ENCODE measurements around the gene AMPD3.

Gene AMPD3

DNA sequence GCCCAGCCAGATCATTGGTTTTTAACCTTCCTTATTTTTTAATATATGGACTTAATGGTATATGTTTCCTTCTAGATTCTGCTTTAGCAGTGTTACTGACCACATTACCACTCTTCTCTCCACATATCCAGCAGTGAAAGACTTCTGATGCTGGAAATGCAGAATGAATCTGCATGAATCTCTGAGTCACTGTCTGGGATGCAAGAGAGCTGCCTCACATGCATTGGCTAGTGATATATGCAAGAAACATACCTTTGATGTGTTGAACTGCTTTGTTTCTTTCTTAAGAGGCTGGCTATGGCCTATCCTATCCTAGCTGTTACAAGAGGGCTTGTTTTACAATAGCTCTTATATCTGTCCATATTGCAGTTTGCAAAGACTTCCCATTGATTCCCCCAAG is 16.6 kb upstream of the AMPD3 start:
- no peak for DNase-seq (ENCODE audit: low spot score)

GRCh38 chr11:10439351-10439750 is 15.7 kb upstream of the AMPD3 start:
- DNase-seq (ENCODE audit: low spot score), result no peak

DNA sequence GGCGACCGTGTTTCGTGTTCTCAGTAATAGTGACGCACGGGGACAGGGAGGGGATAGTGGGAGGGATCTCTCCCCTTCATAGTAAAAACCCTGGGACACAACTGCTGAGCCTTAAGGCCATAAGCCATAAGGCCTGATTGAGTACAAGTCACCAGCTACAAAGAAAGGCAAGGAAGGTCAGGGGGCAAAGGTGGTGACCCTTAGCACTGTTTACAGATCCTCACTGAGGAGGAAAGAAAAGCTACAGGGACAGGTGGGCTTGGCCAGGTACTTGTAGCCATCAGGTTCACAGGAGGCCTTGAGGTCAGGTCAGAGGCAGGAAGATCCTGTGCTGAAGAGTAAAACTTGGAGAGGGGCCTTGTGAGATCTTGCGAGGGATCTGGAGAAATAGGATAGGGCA is 15.1 kb upstream of the AMPD3 start:
- no peak for DNase-seq (ENCODE audit: low spot score)

DNA sequence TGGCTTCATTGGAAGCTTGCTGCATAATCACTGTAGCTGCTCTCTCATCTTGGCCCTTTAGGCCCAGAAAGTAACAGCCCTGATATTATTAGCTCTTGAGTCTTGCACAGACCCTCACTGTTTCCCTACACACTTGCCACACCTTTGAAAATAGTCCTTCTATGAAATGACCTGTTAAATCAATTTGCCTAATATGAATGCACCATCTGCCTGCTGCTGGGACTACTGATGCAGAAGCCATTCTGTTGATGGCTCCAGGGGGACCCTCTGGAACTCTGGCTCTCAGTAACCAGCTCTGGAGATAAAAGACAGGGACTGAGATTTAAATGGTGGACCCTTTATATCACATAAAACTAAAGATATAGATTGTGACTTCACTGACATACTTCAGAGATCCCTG is 14.7 kb upstream of the AMPD3 start:
- DNase-seq (ENCODE audit: low spot score), result no peak

- DNase-seq (ENCODE audit: low spot score), result no peak
Observed at GRCh38 chr11:10441091-10441490, 14.0 kb upstream of the AMPD3 start.

- DNase-seq (ENCODE audit: low spot score), result no peak
Observed at GRCh38 chr11:10441652-10442503, 13.2 kb upstream of the AMPD3 start.

- DNase-seq (ENCODE audit: low spot score), result no peak
Observed at GRCh38 chr11:10443152-10443551, 11.9 kb upstream of the AMPD3 start.

- no peak for DNase-seq (ENCODE audit: low spot score)
Observed at GRCh38 chr11:10443721-10444235, 11.3 kb upstream of the AMPD3 start.

DNA sequence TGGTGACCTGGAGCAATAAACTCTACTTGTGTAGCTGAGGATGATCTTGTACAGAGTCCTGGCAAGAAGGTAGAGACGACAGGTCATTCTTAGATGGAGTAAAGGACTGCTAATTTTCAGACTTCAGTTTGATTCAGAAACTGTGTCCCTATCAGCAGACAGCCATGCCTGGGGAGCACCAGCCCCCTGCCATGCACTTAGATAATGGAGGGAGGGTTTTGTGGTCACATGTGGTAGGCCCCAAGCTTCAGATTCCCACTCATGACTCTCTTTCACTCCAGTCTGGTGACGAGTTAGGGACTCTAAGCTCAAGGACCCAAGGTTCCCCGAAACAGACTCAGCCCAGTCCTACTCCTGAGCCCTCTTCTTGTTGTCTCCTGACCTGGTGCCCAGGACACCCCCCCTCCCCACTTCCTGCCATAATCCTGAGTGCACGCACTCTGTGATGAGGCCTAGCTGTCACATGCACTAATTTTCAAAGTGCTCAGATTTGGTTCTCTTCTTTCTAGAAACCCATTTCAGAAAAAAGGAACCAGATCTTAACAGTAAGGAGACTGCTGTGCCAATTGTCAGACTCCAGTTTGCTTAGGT is 10.2 kb upstream of the AMPD3 start:
- no peak for DNase-seq (ENCODE audit: low spot score)

GRCh38 chr11:10447445-10447844 is 7.6 kb upstream of the AMPD3 start:
- DNase-seq (ENCODE audit: low spot score), result no peak

- peak; percentile 68 for DNase-seq (ENCODE audit: low spot score)
Observed at GRCh38 chr11:10450462-10451425, 4.3 kb upstream of the AMPD3 start.

- DNase-seq (ENCODE audit: low spot score), result no peak
Observed at GRCh38 chr11:10451426-10452116, 3.5 kb upstream of the AMPD3 start.

DNA sequence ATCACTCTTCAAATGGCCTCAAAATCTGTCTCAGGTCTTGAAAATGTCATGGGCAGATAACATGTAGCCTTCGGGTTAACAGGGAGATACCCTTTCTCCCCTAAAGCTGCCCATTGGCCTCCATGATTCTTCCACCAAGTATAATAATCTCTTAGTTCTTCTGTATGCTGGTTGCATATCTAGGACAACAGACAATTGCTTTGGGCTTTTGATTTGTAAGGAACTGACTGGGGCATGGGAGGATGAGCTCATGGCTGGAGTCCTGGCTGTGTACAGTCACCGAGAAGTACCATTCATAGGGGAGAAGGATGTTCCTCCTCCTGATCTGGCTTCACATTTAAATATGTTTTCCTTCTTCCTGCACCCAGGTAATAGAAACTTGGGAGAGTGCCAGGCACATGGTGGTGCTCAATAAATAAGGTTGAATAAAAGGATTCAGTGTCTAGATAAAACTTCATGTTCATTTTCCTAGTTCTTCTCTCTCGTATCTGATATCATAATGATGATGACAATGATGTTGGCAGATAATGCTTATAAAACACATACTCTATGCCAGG is 2.8 kb upstream of the AMPD3 start:
- DNase-seq (ENCODE audit: low spot score), result no peak

- no peak for DNase-seq (ENCODE audit: low spot score)
Observed at GRCh38 chr11:10453261-10453660, 1.8 kb upstream of the AMPD3 start.

- peak; percentile 74 for DNase-seq (ENCODE audit: low spot score)
Observed at GRCh38 chr11:10455637-10456487, 798 bp downstream of the AMPD3 start.

GRCh38 chr11:10456519-10456918 is 1.5 kb downstream of the AMPD3 start:
- DNase-seq (ENCODE audit: low spot score), result no peak

DNA sequence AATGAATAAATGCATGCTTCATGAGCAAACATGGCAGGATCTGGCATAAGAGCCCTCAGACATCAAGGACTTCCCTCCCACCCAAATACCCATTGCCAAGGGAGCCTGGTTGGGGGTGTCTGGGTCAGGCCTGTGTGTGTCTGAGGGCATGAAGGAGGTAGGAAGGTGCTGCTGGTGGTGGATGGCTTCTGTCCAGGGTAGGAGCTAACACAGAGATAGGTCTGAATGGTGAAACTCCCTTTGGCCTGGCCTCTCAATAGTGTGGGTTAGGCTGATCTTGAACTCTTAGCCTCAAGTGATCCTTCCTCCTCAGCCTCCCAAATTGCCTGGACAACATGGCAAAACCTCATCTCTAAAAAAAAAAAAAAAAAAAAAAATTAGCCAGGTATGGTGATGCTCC is 2.8 kb downstream of the AMPD3 start:
- no peak for DNase-seq (ENCODE audit: low spot score)

DNA sequence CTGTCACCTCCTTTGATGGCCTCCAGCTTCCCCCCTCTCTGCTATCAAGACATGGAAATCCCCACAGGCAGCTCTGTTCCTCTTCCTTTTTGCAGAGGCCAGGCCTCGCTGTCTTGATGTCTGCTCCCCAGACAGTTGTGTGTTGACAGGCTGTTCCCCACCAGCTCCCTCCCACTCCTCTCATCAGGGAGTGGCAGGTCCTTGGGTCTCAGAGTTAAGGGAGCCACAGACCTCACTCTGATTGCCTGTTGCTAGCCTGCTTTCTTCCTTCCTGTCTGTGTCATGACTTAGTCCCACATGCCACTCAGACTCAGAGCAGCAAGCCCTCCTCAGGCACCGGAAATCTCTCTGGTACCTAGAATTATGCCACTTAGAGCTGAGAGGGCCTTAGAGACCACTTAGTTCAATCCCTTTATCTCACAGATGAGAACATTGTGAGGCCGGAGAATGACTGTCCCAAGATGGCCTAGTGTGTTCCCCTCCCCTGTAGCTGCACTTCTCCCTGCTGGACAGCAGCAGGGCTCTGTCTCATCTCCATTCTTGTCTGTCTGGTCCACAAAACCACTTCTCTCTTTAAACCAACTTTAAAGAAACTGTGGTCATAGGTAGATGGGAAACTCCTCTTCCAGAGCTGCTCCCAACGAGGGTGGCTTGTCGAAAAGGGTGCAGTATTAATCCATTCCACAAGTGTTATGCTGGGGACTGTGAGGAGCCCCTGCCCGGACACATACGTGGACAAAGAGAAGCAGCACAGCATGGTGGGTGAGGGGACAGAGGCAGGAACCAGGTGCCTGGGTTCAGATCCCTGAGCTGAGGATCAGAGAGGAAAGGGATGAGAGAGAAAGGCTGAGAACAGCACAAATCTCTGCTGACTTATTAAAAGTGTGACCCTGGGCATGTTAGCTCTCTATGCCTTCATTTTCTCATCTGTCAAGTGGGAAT is 4.2 kb downstream of the AMPD3 start:
- no peak for DNase-seq (ENCODE audit: low spot score)

DNA sequence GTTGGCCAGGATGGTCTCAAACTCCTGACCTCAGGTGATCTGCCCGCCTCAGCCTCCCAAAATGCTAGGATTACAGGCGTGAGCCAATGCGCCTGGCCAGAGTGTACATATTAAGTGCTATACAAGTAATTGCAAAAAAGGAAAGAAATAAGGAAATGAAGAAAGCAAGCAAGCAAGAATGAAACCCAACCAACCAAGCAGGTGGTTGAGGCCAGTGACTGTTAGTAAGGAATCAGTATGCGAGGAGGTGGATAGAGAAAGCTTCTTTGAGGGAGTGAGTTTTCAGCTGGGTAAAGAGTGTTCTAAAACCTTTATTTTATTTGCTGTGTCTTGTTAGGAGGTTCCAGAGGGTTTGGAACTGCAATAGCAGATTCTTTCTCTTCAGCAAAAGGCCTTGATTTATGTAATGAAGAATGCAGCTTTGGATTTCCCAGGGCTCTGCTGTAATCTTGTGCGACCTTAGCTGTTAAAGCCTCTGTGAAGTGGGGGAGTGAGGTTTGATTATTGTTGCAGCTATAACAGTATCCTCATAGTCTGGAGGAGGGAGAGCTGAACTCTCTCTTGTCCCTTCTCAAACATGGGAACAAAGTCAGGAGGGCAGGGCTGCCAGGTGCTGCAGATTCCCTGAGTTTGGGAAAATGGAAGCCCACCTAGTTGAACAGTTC is 5.7 kb downstream of the AMPD3 start:
- DNase-seq (ENCODE audit: low spot score), result no peak

All from AG20443 (cell line).